K562 (cell line): ENCODE data around the gene VARS1. TPM values are rescaled to one million over a fixed set of nuclear protein-coding genes. Genes with fewer than 3 reads are reported as not detected.

Experiments used
- BCL6 ChIP-seq: fragments of 250-450 bp; sonication (Bioruptor Pico); IDR thresholded peaks from 2 replicates; pipeline ENCODE4 v1.4.0; 2020
- CHCHD3 ChIP-seq: fragments of 250-450 bp; sonication (Bioruptor Pico); IDR thresholded peaks from 2 replicates; pipeline ENCODE4 v2.1.2; 2022; ENCODE audit warnings: mild to moderate bottlenecking
- E2F6 ChIP-seq, 2 experiments: IDR thresholded peaks; 2 replicates each; pipeline ENCODE4 v1.6.1; 2011; ENCODE audit warnings: borderline replicate concordance in 1 of 2, control low read depth in 1 of 2, low read depth in 1 of 2, low read length in 1 of 2, mild to moderate bottlenecking in 1 of 2, mixed read lengths in 1 of 2, moderate library complexity in 1 of 2; ENCODE audit not compliant: insufficient read depth in 1 of 2, insufficient read length in 1 of 2, poor library complexity in 1 of 2, severe bottlenecking in 1 of 2; ENCODE audit errors: extremely low read depth in 1 of 2
- GABPB1 ChIP-seq: sonication (generic); formaldehyde crosslinking; IDR thresholded peaks from 2 replicates; pipeline ENCODE4 v1.8.0; 2022; ENCODE audit warnings: mild to moderate bottlenecking, missing genetic modification reagents
- KLF6 ChIP-seq: fragments of 250-450 bp; sonication (Bioruptor Pico); IDR thresholded peaks from 2 replicates; pipeline ENCODE4 v1.4.0; 2020; ENCODE audit warnings: mild to moderate bottlenecking, moderate library complexity, borderline replicate concordance
- MCM2 ChIP-seq: fragments of 450-650 bp; IDR thresholded peaks from 2 replicates; pipeline ENCODE4 v1.6.1; 2017; ENCODE audit warnings: low read depth, mild to moderate bottlenecking
- MTA2 ChIP-seq: fragments of 450-650 bp; IDR thresholded peaks from 2 replicates; pipeline ENCODE4 v1.6.1; 2016; ENCODE audit warnings: low read depth
- PCBP1 ChIP-seq: fragments of 200-400 bp; formaldehyde crosslinking; IDR thresholded peaks from 2 replicates; pipeline ENCODE4 v1.6.1; 2018; ENCODE audit warnings: mild to moderate bottlenecking, low read depth, low read length; ENCODE audit not compliant: poor library complexity, severe bottlenecking
- ZBTB33 ChIP-seq: sonication (generic); formaldehyde crosslinking; IDR thresholded peaks from 2 replicates; pipeline ENCODE4 v1.8.1; 2023; ENCODE audit warnings: mild to moderate bottlenecking, missing genetic modification reagents
- ZBTB5 ChIP-seq: fragments of 450-650 bp; IDR thresholded peaks from 2 replicates; pipeline ENCODE4 v1.6.1; 2017; ENCODE audit warnings: antibody characterized with exemption
- ZFX ChIP-seq: sonication (generic); formaldehyde crosslinking; IDR thresholded peaks from 2 replicates; pipeline ENCODE4 v1.8.0; 2022; ENCODE audit warnings: mild to moderate bottlenecking, missing genetic modification reagents, moderate library complexity
- ZNF212 ChIP-seq: fragments of 450-650 bp; formaldehyde crosslinking; IDR thresholded peaks from 2 replicates; pipeline ENCODE4 v1.4.0; 2020; ENCODE audit warnings: mild to moderate bottlenecking
- ZNF384 ChIP-seq: IDR thresholded peaks from 2 replicates; pipeline ENCODE4 v1.6.1; 2012; ENCODE audit warnings: low read depth, low read length, improper control_type of control experiment
- polyA plus RNA-seq, 8 experiments: library from polyadenylated mRNA; depleted of rRNA in 4 of 8; stranded (reverse) in 5 of 8; unstranded in 3 of 8; fragments of >200 nt; fragmentation: Nextera tagmentation in 2 of 8; fragmentation: Illumina TruSeq in 1 of 8; extraction: Ambion mirVana in 2 of 8; extraction: Trizol in 1 of 8; gene quantifications; 2 replicates each; pipeline versions ENCODE4 v1.2.1 to v1.2.3, GENCODE V29; 2011 to 2014; ENCODE audit warnings: inconsistent platforms in 1 of 8, missing spikeins in 1 of 8
- total RNA-seq, 7 experiments: library from RNA; depleted of rRNA in 6 of 7; stranded (reverse); fragments of >200 nt in 6 of 7; fragmentation: Illumina TruSeq in 2 of 7; extraction: Trizol in 2 of 7; gene quantifications; 2 replicates each; pipeline versions ENCODE4 v1.2.1 to v1.2.3, GENCODE V29; 2011 to 2021; ENCODE audit warnings: low replicate concordance in 1 of 7
- TF ChIP-seq, protein P1 (sequence below): sonication (generic); formaldehyde crosslinking; IDR thresholded peaks from 2 replicates; pipeline ENCODE4 v1.8.0; 2022; ENCODE audit warnings: mild to moderate bottlenecking, missing genetic modification reagents, borderline replicate concordance
- TF ChIP-seq, protein P2 (sequence below): fragments of 450-650 bp; IDR thresholded peaks from 2 replicates; pipeline ENCODE4 v1.6.1; 2017; ENCODE audit warnings: antibody characterized with exemption, mild to moderate bottlenecking

The VARS1 gene
- total and polyA plus RNA-seq, 9 of the 15 experiments (the other 6 are each of a cell fraction or from before 2014, with no cell fraction given), result 2.9 to 488 (median 130) TPM

- TF ChIP-seq ZBTB33 (CRISPR knock-in tag) (0 out of 2 replicates have a peak, but pooled peaks have one; percentile 18), MCM2 (no peak), ZFX (CRISPR knock-in tag) (peak; percentile 66), ZBTB5 (peak; percentile 82), MTA2 (no peak), ZNF384 (peak; percentile 82), CHCHD3 (CRISPR knock-in tag) (no peak), GABPB1 (CRISPR knock-in tag) (peak; percentile 79; the same call in 1 of the 2 replicates), E2F6 (IDR thresholded peaks at IDR 0.05; ENCODE audit: borderline replicate concordance in 1 of 2, extremely low read depth in 1 of 2, insufficient read depth in 1 of 2, insufficient read length in 1 of 2, low read depth in 1 of 2, low read length in 1 of 2, poor library complexity in 1 of 2, severe bottlenecking in 1 of 2) (peak; percentile 70 to 92), ZNF212 (CRISPR knock-in tag) (peak; percentile 7; the same call in 1 of the 2 replicates), PCBP1 (peak; percentile 74), KLF6 (CRISPR knock-in tag) (no peak; the same call in 1 of the 2 replicates), BCL6 (CRISPR knock-in tag) (no peak)
- TF ChIP-seq, protein P1, sequence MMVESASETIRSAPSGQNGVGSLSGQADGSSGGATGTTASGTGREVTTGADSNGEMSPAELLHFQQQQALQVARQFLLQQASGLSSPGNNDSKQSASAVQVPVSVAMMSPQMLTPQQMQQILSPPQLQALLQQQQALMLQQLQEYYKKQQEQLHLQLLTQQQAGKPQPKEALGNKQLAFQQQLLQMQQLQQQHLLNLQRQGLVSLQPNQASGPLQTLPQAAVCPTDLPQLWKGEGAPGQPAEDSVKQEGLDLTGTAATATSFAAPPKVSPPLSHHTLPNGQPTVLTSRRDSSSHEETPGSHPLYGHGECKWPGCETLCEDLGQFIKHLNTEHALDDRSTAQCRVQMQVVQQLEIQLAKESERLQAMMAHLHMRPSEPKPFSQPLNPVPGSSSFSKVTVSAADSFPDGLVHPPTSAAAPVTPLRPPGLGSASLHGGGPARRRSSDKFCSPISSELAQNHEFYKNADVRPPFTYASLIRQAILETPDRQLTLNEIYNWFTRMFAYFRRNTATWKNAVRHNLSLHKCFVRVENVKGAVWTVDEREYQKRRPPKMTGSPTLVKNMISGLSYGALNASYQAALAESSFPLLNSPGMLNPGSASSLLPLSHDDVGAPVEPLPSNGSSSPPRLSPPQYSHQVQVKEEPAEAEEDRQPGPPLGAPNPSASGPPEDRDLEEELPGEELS, result no peak; the same call in 1 of the 2 replicates
- TF ChIP-seq, protein P2, sequence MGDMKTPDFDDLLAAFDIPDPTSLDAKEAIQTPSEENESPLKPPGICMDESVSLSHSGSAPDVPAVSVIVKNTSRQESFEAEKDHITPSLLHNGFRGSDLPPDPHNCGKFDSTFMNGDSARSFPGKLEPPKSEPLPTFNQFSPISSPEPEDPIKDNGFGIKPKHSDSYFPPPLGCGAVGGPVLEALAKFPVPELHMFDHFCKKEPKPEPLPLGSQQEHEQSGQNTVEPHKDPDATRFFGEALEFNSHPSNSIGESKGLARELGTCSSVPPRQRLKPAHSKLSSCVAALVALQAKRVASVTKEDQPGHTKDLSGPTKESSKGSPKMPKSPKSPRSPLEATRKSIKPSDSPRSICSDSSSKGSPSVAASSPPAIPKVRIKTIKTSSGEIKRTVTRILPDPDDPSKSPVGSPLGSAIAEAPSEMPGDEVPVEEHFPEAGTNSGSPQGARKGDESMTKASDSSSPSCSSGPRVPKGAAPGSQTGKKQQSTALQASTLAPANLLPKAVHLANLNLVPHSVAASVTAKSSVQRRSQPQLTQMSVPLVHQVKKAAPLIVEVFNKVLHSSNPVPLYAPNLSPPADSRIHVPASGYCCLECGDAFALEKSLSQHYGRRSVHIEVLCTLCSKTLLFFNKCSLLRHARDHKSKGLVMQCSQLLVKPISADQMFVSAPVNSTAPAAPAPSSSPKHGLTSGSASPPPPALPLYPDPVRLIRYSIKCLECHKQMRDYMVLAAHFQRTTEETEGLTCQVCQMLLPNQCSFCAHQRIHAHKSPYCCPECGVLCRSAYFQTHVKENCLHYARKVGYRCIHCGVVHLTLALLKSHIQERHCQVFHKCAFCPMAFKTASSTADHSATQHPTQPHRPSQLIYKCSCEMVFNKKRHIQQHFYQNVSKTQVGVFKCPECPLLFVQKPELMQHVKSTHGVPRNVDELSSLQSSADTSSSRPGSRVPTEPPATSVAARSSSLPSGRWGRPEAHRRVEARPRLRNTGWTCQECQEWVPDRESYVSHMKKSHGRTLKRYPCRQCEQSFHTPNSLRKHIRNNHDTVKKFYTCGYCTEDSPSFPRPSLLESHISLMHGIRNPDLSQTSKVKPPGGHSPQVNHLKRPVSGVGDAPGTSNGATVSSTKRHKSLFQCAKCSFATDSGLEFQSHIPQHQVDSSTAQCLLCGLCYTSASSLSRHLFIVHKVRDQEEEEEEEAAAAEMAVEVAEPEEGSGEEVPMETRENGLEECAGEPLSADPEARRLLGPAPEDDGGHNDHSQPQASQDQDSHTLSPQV, result peak; percentile 95
Observed at GRCh38 chr6:31795616-31796298, at the start of gene VARS1 (continued).
